GM21367 (cell line): ENCODE data around the gene OR10X1.

Experiments used
- ATAC-seq: cut with Tn5 transposase; IDR thresholded peaks from one replicate; pipeline ENCODE4 v1.9.1; 2021; ENCODE audit not compliant: unreplicated experiment

The OR10X1 gene

GRCh38 chr1:158579733-158580132 lies at the start of gene OR10X1:
OR10X1 (minus strand) TSS chr1:158579899; CDS start chr1:158579899, 0 bp downstream.
- ATAC-seq: no peak

- no peak for ATAC-seq
Measured at GRCh38 chr1:158613764-158614163, 34.1 kb upstream of the OR10X1 start.

- no peak for ATAC-seq
Measured at GRCh38 chr1:158611916-158612315, 32.2 kb upstream of the OR10X1 start.

DNA sequence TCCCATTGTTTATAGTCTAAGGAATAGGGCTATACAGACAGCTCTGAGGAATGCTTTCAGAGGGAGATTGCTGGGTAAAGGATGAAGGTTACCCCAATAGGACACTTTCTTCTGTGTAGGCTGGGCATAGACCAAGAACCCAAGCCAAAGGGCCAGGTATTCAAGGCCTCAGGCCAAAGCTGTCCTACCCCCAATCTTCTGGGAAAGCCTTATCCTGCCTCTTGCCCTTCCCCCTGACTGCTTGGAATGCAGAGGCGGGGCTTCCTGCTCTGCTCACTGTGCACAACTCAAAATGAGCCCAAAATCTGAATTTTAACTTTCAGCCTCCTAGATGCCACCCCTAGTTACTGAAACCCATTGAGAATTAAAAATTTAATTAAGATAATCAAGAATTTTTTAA lies 27.6 kb upstream of the OR10X1 start:
- ATAC-seq: no peak

GRCh38 chr1:158604968-158605367 lies 25.3 kb upstream of the OR10X1 start, which contains the start of gene OR10Z1:
OR10Z1 (plus strand) TSS chr1:158605268; CDS start chr1:158606439, 1,171 bp downstream.
- ATAC-seq: no peak

DNA sequence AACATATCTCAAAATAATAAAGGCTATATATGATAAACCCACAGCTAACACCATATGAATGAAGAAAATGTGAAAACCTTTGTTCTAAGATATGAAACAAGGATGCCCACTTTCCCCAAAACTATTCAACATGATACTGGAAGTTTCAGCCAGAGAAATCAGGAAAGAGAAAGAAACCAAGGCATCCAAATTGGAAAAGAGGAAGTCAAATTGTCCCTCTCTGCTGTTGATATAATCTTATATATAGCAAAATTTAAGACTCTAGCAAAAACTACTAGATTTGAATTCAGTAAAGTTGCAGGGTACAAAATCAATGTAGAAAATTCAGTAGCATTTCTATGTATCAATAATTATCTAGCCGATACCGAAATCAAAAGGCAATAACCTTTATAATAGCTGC lies 21.0 kb upstream of the OR10X1 start:
- no peak for ATAC-seq

DNA sequence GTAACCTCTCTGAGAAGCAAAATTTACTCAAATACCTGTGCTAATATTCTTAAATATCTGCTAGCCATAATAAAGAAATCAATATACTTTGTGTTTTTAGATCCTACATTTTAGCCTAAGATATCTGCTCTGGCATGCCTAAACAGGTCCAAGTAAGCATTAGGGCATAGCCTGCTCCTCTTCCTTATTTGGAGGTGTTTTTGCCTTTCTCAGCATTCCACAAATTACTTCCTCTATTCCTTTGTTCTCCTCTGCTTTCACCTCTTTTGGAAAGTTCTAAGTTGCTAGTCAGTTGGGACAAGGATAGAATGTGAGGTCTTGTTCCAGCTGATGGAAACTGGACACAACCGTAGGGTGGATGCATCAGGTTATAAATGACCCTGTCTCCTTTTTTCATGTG lies 7.2 kb upstream of the OR10X1 start:
- ATAC-seq: no peak

GRCh38 chr1:158583962-158584361 lies 4.3 kb upstream of the OR10X1 start:
- ATAC-seq: no peak

GRCh38 chr1:158577561-158577960 lies 2.1 kb downstream of the OR10X1 start:
- no peak for ATAC-seq

DNA sequence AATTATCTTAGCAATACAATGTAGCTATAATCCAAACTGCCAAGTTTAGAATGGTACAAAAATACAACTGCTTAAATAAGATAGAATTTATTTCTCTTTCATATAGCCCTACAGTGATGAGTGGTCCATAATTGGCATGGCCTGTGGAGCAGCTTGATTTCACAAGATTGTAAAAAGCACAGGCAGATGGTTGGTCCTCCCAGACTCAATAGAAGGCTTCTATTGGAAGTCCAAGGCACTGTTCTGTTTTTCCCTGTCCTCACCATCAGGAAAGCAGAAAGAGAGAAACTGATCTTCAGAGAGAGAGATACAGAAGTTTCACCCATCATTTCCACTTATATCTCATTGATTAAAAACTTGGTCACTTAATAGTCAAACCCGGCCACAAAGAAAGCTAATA lies 7.5 kb downstream of the OR10X1 start:
- ATAC-seq: no peak

DNA sequence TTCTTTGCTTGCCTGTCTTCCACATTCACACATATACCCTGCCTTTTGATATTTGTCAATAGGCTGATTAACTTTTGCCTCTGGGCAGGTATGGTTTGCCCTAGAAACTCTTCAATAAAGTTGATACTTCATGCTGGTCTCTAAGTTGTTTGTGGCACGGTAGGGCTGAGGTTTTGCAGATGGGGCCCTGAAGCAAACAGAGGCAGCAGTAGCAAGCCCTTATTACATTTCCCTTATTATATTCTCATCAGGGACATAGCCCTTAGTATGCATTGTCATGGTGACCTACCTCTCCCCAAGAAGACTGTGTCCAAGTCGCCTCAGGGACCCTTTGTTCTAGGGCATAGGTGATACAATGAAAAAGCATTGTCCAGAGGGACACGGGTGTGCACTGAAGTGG lies 9.2 kb downstream of the OR10X1 start, which contains the start of gene OR6P1:
OR6P1 (minus strand) TSS at position 101 of the 400 bp plus-strand sequence. CDS start 6,976 bp downstream, outside the sequence.
- no peak for ATAC-seq

GRCh38 chr1:158564608-158565007 lies 15.1 kb downstream of the OR10X1 start:
- ATAC-seq: no peak

DNA sequence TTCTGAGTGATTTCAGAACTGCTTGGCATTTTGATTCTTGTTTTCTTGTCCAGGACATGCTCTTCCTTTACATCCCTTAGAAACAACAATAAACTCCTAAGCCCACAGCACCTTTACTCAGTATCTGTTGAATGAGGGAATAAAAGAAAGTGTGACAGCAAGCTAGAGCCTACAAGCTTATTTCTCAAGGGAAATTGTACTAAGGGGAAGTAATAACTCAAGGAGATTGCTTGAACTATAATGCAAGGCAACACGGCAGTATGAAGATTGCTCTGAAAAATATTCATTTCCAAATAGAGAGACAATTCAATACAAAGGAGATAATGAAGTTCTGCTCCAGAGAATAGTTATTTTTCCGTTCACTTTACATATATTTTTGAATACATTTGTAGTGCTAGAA lies 15.8 kb downstream of the OR10X1 start:
- no peak for ATAC-seq

GRCh38 chr1:158559696-158560095 lies 20.0 kb downstream of the OR10X1 start:
- no peak for ATAC-seq

GRCh38 chr1:158554352-158554751 lies 25.3 kb downstream of the OR10X1 start, which contains the start of gene OR6Y1:
OR6Y1 (minus strand) TSS chr1:158554405; CDS start chr1:158548105, 6,300 bp downstream.
- ATAC-seq: no peak

GRCh38 chr1:158552296-158552695 lies 27.4 kb downstream of the OR10X1 start:
- no peak for ATAC-seq

- ATAC-seq: no peak
Measured at GRCh38 chr1:158547533-158547932, 32.2 kb downstream of the OR10X1 start.

- no peak for ATAC-seq
Measured at GRCh38 chr1:158537609-158538008, 42.1 kb downstream of the OR10X1 start.

GRCh38 chr1:158534496-158534895 lies 45.2 kb downstream of the OR10X1 start:
- no peak for ATAC-seq
